ENCODE data around the gene MGME1.

- no peak for TF ChIP-seq CTCF (conservative IDR thresholded peaks at IDR 0.05; ENCODE audit: low read depth, low read length)
- no peak for TF ChIP-seq EZH2 (IDR thresholded peaks at IDR 0.05; ENCODE audit: low read length, unreplicated experiment)
- no peak for TF ChIP-seq EZH2phosphoT487 (IDR thresholded peaks at IDR 0.05; ENCODE audit: borderline replicate concordance, low read length)
Measured at GRCh38 chr20:17950670-17951069, 18.1 kb upstream of the MGME1 start.
